ENCODE measurements around the gene LIPC. TPM values are rescaled to one million over a fixed set of nuclear protein-coding genes. Genes with fewer than 3 reads are reported as not detected.

Gene LIPC
- polyA plus RNA-seq, 2 of the 4 experiments (the other 2 are of a cell fraction), result 0.13 to 0.30 TPM

DNA sequence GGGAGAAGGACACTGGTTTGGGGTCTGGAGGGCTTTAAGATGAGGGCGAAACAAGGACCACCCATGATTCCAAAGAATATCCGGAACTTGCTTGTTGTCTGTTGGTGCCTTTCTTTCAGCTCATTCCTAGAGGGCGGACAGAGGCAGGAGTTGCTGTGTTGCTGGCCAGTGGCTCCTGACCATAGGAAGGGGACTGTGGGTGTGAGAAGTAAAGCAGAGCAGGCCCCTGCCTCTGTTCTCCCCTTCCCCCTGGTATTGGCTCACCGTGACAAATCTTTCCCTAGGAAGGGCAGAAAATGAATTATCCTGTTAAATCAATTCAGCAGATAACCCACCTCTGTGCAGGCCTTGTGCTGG is 89.1 kb downstream of the LIPC start:
- H3K27ac ChIP-seq, result peak overlapping the region; percentile 29 to 66; a peak in 4 of 6 replicates
- peaks cover 47% of the 10 kb centered on the region for H3K4me1 ChIP-seq
- ChIA-PET CTCF (interaction anchor here (0.9 to 1.6 kb wide), 3 partner anchors 12 to 293 kb away, joined by 3 to 5 read pairs (median 4); no protein-coding TSS in a partner anchor), POLR2A (no interaction called here)
- H3K9me3 ChIP-seq, result no peaks in the 10 kb centered on the region
- FAIRE-seq, result no peak
- no peak for TF ChIP-seq HDAC2 (IDR thresholded peaks at IDR 0.05)
- TF ChIP-seq JUNB (IDR thresholded peaks at IDR 0.05), result no peak
- TF ChIP-seq BHLHE40 (IDR thresholded peaks at IDR 0.05; ENCODE audit: low read depth, low read length), result no peak
- TF ChIP-seq KDM1A (IDR thresholded peaks at IDR 0.05; ENCODE audit: low read depth), result no peak
- no peak for TF ChIP-seq SREBF2 (IDR thresholded peaks at IDR 0.05)
- TF ChIP-seq, protein P1, sequence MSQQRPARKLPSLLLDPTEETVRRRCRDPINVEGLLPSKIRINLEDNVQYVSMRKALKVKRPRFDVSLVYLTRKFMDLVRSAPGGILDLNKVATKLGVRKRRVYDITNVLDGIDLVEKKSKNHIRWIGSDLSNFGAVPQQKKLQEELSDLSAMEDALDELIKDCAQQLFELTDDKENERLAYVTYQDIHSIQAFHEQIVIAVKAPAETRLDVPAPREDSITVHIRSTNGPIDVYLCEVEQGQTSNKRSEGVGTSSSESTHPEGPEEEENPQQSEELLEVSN (IDR thresholded peaks at IDR 0.05; ENCODE audit: borderline replicate concordance, low read depth), result no peak
- TF ChIP-seq HOXB5 (CRISPR knock-in tag; IDR thresholded peaks at IDR 0.05), result no peak
- TF ChIP-seq, protein P2, sequence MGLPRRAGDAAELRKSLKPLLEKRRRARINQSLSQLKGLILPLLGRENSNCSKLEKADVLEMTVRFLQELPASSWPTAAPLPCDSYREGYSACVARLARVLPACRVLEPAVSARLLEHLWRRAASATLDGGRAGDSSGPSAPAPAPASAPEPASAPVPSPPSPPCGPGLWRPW (IDR thresholded peaks at IDR 0.05), result no peak
- TF ChIP-seq CTCF (IDR thresholded peaks at IDR 0.05), result no peak
- TF ChIP-seq CBX2 (IDR thresholded peaks at IDR 0.05; ENCODE audit: borderline replicate concordance, low read depth), result no peak
- no peak for TF ChIP-seq FOSB (CRISPR knock-in tag; IDR thresholded peaks at IDR 0.05)
- 90% methylated on average over 4 of the region's 4 CpGs for WGBS (ENCODE audit: missing lambda C conversion rate)
- DNase-seq (ENCODE audit: low read depth in 1 of 2, low spot score in 1 of 2), result no peak
- ATAC-seq, result no peak; a peak in 1 of 6 replicates
- no peak overlapping the region for H3K4me2 ChIP-seq
- no peak overlapping the region for H3K4me3 ChIP-seq

DNA sequence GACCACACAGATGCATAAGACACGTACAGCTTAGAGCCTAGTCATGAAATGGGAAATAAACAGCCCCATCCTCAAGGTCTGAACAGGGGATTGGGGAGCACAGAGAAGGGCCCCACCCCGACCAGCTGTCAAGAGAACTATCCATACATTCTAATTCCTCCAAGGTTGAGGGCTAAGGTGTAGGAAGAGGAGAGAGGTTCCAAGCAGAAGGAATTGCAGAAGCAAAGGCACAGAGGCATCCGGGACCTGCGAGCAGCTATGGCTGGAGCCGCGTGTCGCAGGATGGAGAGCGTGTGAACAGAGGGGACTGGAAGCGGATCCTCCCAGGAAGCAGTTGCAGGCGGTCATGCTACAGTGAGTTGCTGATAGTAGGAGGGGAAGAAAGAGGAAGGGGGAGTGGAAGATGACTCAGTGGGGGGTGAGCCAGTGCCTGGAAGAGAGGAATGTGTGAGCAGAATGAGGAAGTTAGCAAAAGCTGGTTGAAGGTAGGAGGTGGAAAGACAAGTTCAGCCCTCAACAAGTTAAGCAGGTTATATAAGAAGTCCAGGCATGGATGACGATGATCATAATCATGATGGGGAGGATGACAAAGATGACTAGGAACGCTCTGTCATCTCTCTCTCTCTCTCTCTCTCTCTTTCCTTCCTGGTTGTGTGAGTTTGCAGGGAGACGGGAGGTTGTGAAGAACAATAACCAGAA is 89.7 kb downstream of the LIPC start:
- FAIRE-seq, result no peak
- peak overlapping the region; percentile 52 to 66; a peak in 5 of 6 replicates for H3K27ac ChIP-seq
- CTCF ChIA-PET, result interaction anchor here (0.9 to 1.6 kb wide), 3 partner anchors 12 to 293 kb away, joined by 3 to 5 read pairs (median 4); no protein-coding TSS in a partner anchor
- peak; percentile 60 to 66 for DNase-seq (ENCODE audit: low read depth in 1 of 2, low spot score in 1 of 2)
- H3K9me3 ChIP-seq, result no peaks in the 10 kb centered on the region
- POLR2A ChIA-PET, result interaction anchor here (0.8 kb wide), 1 partner anchor 249 kb away, joined by 3 read pairs; the partner anchor contains the start of gene MINDY2
- H3K4me1 ChIP-seq, result peaks cover 48% of the 10 kb centered on the region
- TF ChIP-seq, protein P1 (IDR thresholded peaks at IDR 0.05; ENCODE audit: borderline replicate concordance, low read depth), result no peak
- TF ChIP-seq, protein P3, sequence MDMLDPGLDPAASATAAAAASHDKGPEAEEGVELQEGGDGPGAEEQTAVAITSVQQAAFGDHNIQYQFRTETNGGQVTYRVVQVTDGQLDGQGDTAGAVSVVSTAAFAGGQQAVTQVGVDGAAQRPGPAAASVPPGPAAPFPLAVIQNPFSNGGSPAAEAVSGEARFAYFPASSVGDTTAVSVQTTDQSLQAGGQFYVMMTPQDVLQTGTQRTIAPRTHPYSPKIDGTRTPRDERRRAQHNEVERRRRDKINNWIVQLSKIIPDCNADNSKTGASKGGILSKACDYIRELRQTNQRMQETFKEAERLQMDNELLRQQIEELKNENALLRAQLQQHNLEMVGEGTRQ (IDR thresholded peaks at IDR 0.05), result no peak
- TF ChIP-seq RAD21 (conservative IDR thresholded peaks at IDR 0.05 in 1 of 2, IDR thresholded peaks at IDR 0.05 in 1 of 2) (no peak), FOSL2 (IDR thresholded peaks at IDR 0.05) (no peak), FOSL2 (CRISPR knock-in tag; IDR thresholded peaks at IDR 0.05) (peak; percentile 60), ZNF302 (CRISPR knock-in tag; IDR thresholded peaks at IDR 0.05) (no peak)
- TF ChIP-seq, protein P4, sequence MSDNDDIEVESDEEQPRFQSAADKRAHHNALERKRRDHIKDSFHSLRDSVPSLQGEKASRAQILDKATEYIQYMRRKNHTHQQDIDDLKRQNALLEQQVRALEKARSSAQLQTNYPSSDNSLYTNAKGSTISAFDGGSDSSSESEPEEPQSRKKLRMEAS (IDR thresholded peaks at IDR 0.05), result 0 out of 2 replicates have a peak, but pooled peaks have one; percentile 37
- peak; percentile 52 to 80; a peak in 5 of 6 replicates for ATAC-seq
- 86% methylated on average over 13 of the region's 13 CpGs for WGBS (ENCODE audit: missing lambda C conversion rate)
- peak overlapping the region; percentile 24 for H3K4me2 ChIP-seq
- H3K4me3 ChIP-seq, result no peak overlapping the region

GRCh38 chr15:58522391-58522790 is 90.6 kb downstream of the LIPC start:
- no peak; a peak in 1 of 6 replicates for ATAC-seq
- ChIA-PET CTCF (interaction anchor here (1.0 to 1.6 kb wide), 4 partner anchors 11 to 66 kb away, joined by 3 to 5 read pairs (median 4); no protein-coding TSS in a partner anchor), POLR2A (interaction anchor here (0.8 to 1.6 kb wide), 2 partner anchors 25 to 249 kb away, joined by 3 to 6 read pairs; partner anchors contain the start of gene MINDY2)
- Histone ChIP-seq H3K4me2 (no peak overlapping the region), H3K9me3 (no peaks in the 10 kb centered on the region), H3K4me1 (peaks cover 57% of the 10 kb centered on the region), H3K27ac (peak overlapping the region; percentile 52 to 66; a peak in 4 of 6 replicates), H3K4me3 (no peak overlapping the region)
- no peak for FAIRE-seq
- WGBS (ENCODE audit: missing lambda C conversion rate), result 84% methylated on average over 9 of the region's 9 CpGs
- DNase-seq (ENCODE audit: low read depth in 1 of 2, low spot score in 1 of 2), result no peak
- no peak for TF ChIP-seq CBX2 (IDR thresholded peaks at IDR 0.05; ENCODE audit: borderline replicate concordance, low read depth)
- TF ChIP-seq RCOR1 (IDR thresholded peaks at IDR 0.05; ENCODE audit: low read depth, low read length), result no peak
- no peak for TF ChIP-seq POLR2AphosphoS2 (conservative IDR thresholded peaks at IDR 0.05; ENCODE audit: low read length)
- no peak for TF ChIP-seq EHMT2 (IDR thresholded peaks at IDR 0.05; ENCODE audit: low read depth)
- no peak for TF ChIP-seq CHD4 (IDR thresholded peaks at IDR 0.05; ENCODE audit: borderline replicate concordance)
- no peak for TF ChIP-seq EP300 (IDR thresholded peaks at IDR 0.05)
- TF ChIP-seq, protein P4 (IDR thresholded peaks at IDR 0.05), result no peak
- no peak for TF ChIP-seq NR3C1 (IDR thresholded peaks at IDR 0.05)
- TF ChIP-seq MAZ (IDR thresholded peaks at IDR 0.05; ENCODE audit: borderline replicate concordance, low read depth, low read length), result no peak
- TF ChIP-seq NFE2L2 (conservative IDR thresholded peaks at IDR 0.05; ENCODE audit: low read length), result no peak
- no peak for TF ChIP-seq CTCF (IDR thresholded peaks at IDR 0.05)
- TF ChIP-seq HOXB5 (CRISPR knock-in tag; IDR thresholded peaks at IDR 0.05), result no peak
